Kidney (tissue), 14 donors: ENCODE measurements around the gene AMMECR1L. TPM values are rescaled to one million over a fixed set of nuclear protein-coding genes. Genes with fewer than 3 reads are reported as not detected.
"Not testable (repeated sequence)": the region's sequence is repeated elsewhere in the genome, so short reads cannot be mapped to it uniquely, and the experiment has no call there.

Experiments used
- DNase-seq, 5 donors: peaks; one replicate each; pipeline ENCODE4 v3.0.0-alpha.2; 2013 to 2020
- FAIRE-seq: peaks from 2 replicates; lab custom pipeline; 2012; peaks lifted over from hg19 to GRCh38; lab: Jason Lieb, UNC
- H3K27ac ChIP-seq, 2 donors: one replicate each; pipeline ENCODE4 v1.7.0; 2013; ENCODE audit warnings: low read depth in 2 of 2, low read length in 2 of 2, inconsistent platforms in 1 of 2
- H3K27me3 ChIP-seq: one replicate; pipeline ENCODE4 v1.7.1; 2013; ENCODE audit warnings: low read length, inconsistent platforms; ENCODE audit not compliant: control insufficient read depth, insufficient read depth
- H3K36me3 ChIP-seq, 3 donors: one replicate each; pipeline versions ENCODE4 v1.7.0 to v1.7.1; 2013; ENCODE audit warnings: low read length in 3 of 3, control low read depth in 1 of 3, inconsistent platforms in 1 of 3; ENCODE audit not compliant: insufficient read depth in 3 of 3, control insufficient read depth in 2 of 3
- H3K4me1 ChIP-seq, 3 donors: one replicate each; pipeline versions ENCODE4 v1.7.0 to v1.7.1; 2013; ENCODE audit warnings: low read length in 3 of 3, inconsistent platforms in 1 of 3, low read depth in 1 of 3; ENCODE audit not compliant: control insufficient read depth in 2 of 3, insufficient read depth in 2 of 3
- H3K4me3 ChIP-seq, 3 donors: one replicate each; pipeline versions ENCODE4 v1.7.0 to v1.8.1; 2013; ENCODE audit warnings: low read length in 3 of 3, control low read depth in 1 of 3, inconsistent platforms in 1 of 3
- H3K9ac ChIP-seq, 3 donors: one replicate each; pipeline versions ENCODE4 v1.7.0 to v1.7.1; 2013; ENCODE audit warnings: low read length in 3 of 3, control low read depth in 1 of 3, inconsistent platforms in 1 of 3
- H3K9me3 ChIP-seq, 3 donors: one replicate each; pipeline versions ENCODE4 v1.7.0 to v1.7.1; 2013; ENCODE audit warnings: low read length in 3 of 3, control low read depth in 1 of 3, inconsistent platforms in 1 of 3; ENCODE audit not compliant: control insufficient read depth in 2 of 3, insufficient read depth in 1 of 3
- intact Hi-C: fragments of 100-400 bp; cut with DNase I; formaldehyde crosslinking; loops from one replicate; pipeline ENCODE4 v1.11.1; 2022
- polyA plus RNA-seq: library from polyadenylated mRNA; stranded (reverse); fragments of 350-450 nt; fragmentation: Illumina TruSeq; extraction: RNeasy Lipid Tissue Mini Kit (QIAGEN cat#74804); gene quantifications from one replicate; pipeline ENCODE4 v1.2.3, GENCODE V29; 2014; ENCODE audit warnings: low read depth, low replicate concordance; ENCODE audit not compliant: insufficient read depth
- total RNA-seq: library from RNA; stranded (reverse); fragmentation: NEBNext Ultra II Directional; extraction: Animal tissue kit (Norgen Biotek cat#: 25700); gene quantifications from one replicate; pipeline ENCODE4 v1.2.1, GENCODE V29; 2021
- TF ChIP-seq, protein P1 (sequence below): IDR thresholded peaks from 3 replicates; pipeline ENCODE4 v1.5.1; 2012; ENCODE audit warnings: mild to moderate bottlenecking, moderate library complexity, borderline replicate concordance; ENCODE audit not compliant: insufficient read depth; ENCODE audit errors: extremely low read depth
- donor health status: control.
- donor health status: control.
- donor health status: control.
- donor health status: control.
- donor health status: control.
- donor health status: DM: yes; HTN: yes; CAD: no.
- donor health status: Normal renal cell carcinoma (clear cell type).

The AMMECR1L gene
- total and polyA plus RNA-seq, 2 donors from 2014 or later: 6.3 to 16.4 TPM

DNA sequence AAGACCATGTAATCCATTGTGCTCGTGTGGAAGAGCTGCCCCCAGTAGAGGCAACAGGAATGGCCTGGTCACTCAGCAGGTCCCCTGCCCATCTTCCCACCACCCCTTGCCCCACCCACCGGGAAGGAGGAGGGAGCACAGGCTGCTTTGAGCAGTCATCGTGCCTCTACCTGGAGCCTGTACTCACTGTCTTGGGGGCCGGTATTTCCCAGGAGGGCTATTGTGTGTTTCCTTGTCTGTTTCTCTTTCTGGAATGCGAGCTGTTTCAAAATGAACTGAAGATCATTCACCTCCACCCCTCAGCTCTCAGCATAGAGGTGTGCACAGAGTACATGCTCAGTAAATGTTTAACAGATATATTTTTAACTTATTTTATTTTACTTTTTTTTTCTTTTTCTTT is 7.7 kb upstream of the AMMECR1L start:
- intact Hi-C loops: no loop called here
- no peak overlapping the region for H3K9ac ChIP-seq
- H3K27ac ChIP-seq: no peak overlapping the region
- H3K9me3 ChIP-seq: no peaks in the 10 kb centered on the region
- no peak for FAIRE-seq
- peaks cover 0 to 2% (median 0%) of the 10 kb centered on the region in 3 donors for H3K36me3 ChIP-seq
- H3K27me3 ChIP-seq: no peaks in the 10 kb centered on the region
- peaks cover 0 to 3% (median 0%) of the 10 kb centered on the region in 3 donors for H3K4me1 ChIP-seq
- DNase-seq: peak in 2 of 5 donors; percentile 7 to 13
- TF ChIP-seq, protein P1, sequence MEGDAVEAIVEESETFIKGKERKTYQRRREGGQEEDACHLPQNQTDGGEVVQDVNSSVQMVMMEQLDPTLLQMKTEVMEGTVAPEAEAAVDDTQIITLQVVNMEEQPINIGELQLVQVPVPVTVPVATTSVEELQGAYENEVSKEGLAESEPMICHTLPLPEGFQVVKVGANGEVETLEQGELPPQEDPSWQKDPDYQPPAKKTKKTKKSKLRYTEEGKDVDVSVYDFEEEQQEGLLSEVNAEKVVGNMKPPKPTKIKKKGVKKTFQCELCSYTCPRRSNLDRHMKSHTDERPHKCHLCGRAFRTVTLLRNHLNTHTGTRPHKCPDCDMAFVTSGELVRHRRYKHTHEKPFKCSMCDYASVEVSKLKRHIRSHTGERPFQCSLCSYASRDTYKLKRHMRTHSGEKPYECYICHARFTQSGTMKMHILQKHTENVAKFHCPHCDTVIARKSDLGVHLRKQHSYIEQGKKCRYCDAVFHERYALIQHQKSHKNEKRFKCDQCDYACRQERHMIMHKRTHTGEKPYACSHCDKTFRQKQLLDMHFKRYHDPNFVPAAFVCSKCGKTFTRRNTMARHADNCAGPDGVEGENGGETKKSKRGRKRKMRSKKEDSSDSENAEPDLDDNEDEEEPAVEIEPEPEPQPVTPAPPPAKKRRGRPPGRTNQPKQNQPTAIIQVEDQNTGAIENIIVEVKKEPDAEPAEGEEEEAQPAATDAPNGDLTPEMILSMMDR: no peak
- H3K4me3 ChIP-seq: no peak overlapping the region

DNA sequence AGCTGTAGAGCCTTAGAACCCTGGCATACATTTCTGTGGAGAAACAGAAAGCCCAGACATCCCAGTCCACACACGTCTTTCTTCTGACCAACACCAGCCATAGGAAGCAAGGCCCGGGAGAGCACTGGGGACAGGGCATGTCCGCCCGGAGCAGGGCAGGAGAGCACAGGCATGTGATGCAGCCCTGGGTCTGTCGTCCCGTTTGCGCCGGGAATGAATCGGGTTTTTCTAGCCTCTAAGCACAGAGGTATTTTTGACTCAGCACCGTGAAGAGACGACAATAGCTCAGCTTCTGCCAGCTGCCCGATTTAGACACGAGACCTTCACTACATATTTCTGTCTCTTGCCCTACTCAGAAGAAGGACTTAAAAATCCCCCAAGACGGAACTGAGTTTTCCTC is 7.3 kb upstream of the AMMECR1L start:
- DNase-seq: no peak

DNA sequence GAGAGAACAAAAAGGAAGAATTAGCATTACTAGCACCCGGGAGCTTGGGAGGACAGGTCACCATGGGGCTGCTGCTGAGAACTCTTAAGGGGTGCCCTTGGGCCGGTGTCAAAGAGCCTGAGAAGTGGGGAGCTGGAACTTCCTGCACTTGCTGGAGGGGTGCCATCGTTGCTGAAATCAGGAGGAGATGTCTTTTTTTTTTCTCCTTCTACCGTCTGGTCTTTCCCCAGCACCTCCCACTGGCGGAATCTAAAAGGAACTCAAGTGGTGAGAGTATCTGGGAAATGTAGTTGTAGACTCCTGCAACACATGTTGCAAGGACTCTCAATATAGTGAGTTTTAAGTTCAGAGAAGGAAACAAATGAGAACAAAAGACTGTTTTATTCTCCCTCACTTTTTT is 6.1 kb upstream of the AMMECR1L start:
- TF ChIP-seq, protein P1: no peak
- intact Hi-C loops: no loop called here
- no peaks in the 10 kb centered on the region for H3K9me3 ChIP-seq
- DNase-seq: peak in 1 of 5 donors; percentile 10
- H3K36me3 ChIP-seq: peaks cover 0 to 2% (median 0%) of the 10 kb centered on the region in 3 donors
- no peak overlapping the region for H3K27ac ChIP-seq
- H3K27me3 ChIP-seq: no peaks in the 10 kb centered on the region
- H3K4me1 ChIP-seq: peaks cover 0 to 5% (median 3%) of the 10 kb centered on the region in 3 donors
- no peak for FAIRE-seq
- H3K4me3 ChIP-seq: no peak overlapping the region
- H3K9ac ChIP-seq: no peak overlapping the region

More for the DNA sequence above, 7.3 kb upstream of the AMMECR1L start:
- Histone ChIP-seq H3K9ac (no peak overlapping the region), H3K27ac (no peak overlapping the region), H3K27me3 (no peaks in the 10 kb centered on the region), H3K4me3 (no peak overlapping the region), H3K36me3 (peaks cover 0 to 2% (median 0%) of the 10 kb centered on the region in 3 donors), H3K4me1 (peaks cover 0 to 3% (median 0%) of the 10 kb centered on the region in 3 donors), H3K9me3 (no peaks in the 10 kb centered on the region)
- intact Hi-C loops: no loop called here
- TF ChIP-seq, protein P1: no peak
- FAIRE-seq: no peak

- intact Hi-C loops, H3K36me3 ChIP-seq, H3K4me1 ChIP-seq, H3K27ac ChIP-seq, H3K27me3 ChIP-seq, DNase-seq, H3K9me3 ChIP-seq, H3K9ac ChIP-seq, FAIRE-seq, H3K4me3 ChIP-seq: not testable (repeated sequence)
Observed at GRCh38 chr2:127890756-127891155, 5.0 kb upstream of the AMMECR1L start.
